ENCODE measurements around the gene CNTNAP5. TPM values are rescaled to one million over a fixed set of nuclear protein-coding genes. Genes with fewer than 3 reads are reported as not detected.
A peak's percentile ranks its signal among the peaks of the same experiment; 100 is the strongest.

The CNTNAP5 gene
- not detected in 2 replicates for total RNA-seq (2011; cell fraction: chromatin; rRNA removed; ENCODE audit: low replicate concordance)
- not detected in 2 replicates for total RNA-seq (2011; cell fraction: nucleolus; rRNA removed)
- not detected in 2 replicates for total RNA-seq (2011; cell fraction: nucleoplasm; rRNA removed)
- total RNA-seq (2014; rRNA removed) = not detected in 2 replicates
- not detected in 2 replicates for total RNA-seq (2014; rRNA removed; fragmentation: Illumina TruSeq; extraction: Trizol)
- total RNA-seq (2015; rRNA removed; fragmentation: Illumina TruSeq; extraction: Trizol) = not detected in 2 replicates
- not detected in 2 replicates for total RNA-seq (2021)
- polyA plus RNA-seq (2011; rRNA removed) = not detected in 2 replicates
- not detected in 2 replicates for polyA plus RNA-seq (2011; cell fraction: cytosol; rRNA removed)
- not detected in 2 replicates for polyA plus RNA-seq (2011; cell fraction: nucleus; rRNA removed)
- polyA plus RNA-seq (2012) = not detected in 2 replicates
- not detected in 2 replicates for polyA plus RNA-seq (2014; fragmentation: Illumina TruSeq; extraction: Trizol)
- not detected for polyA plus RNA-seq (2014; fragmentation: Nextera tagmentation; extraction: Ambion mirVana)
- not detected in 2 replicates for polyA plus RNA-seq (2014; rRNA removed)
- not detected in 2 replicates for polyA minus RNA-seq (2011; rRNA and poly(A)+ RNA removed)
- polyA minus RNA-seq (2011; cell fraction: cytosol; rRNA and poly(A)+ RNA removed) = not detected in 2 replicates
- not detected in 2 replicates for polyA minus RNA-seq (2011; cell fraction: nucleus; rRNA and poly(A)+ RNA removed)
- percentile 1 among the genes with signal in this experiment for Bru-seq, nascent RNA
- percentile 1 among the genes with signal in this experiment for BruChase-seq, experiment 1, labeled RNA remaining after a 2-hour chase
- percentile 0 among the genes with signal in this experiment for BruChase-seq, experiment 2, labeled RNA remaining after a 6-hour chase
- long read RNA-seq, experiment 1 = 0 reads
- long read RNA-seq, experiment 2 = 0 reads
- long read RNA-seq, experiment 3 = 0 reads

- 10% methylated on average over 12 of the region's 37 CpGs for WGBS (ENCODE audit: insufficient coverage, low coverage, missing lambda C conversion rate)
- ChIA-PET POLR2A (no interaction called here), CTCF (ENCODE audit: low intra/inter-chr PET ratio) (no interaction called here)
- no peaks in the 10 kb centered on the region for H3K27me3 ChIP-seq (ENCODE audit: control insufficient read depth in 2 of 2, insufficient read depth in 2 of 2, low read length in 2 of 2)
- TF ChIP-seq EHMT2 (IDR thresholded peaks at IDR 0.05) = peak; percentile 85
- no peak for TF ChIP-seq SMC3 (conservative IDR thresholded peaks at IDR 0.05; ENCODE audit: insufficient read depth, low read depth, low read length)
- TF ChIP-seq, protein P1, sequence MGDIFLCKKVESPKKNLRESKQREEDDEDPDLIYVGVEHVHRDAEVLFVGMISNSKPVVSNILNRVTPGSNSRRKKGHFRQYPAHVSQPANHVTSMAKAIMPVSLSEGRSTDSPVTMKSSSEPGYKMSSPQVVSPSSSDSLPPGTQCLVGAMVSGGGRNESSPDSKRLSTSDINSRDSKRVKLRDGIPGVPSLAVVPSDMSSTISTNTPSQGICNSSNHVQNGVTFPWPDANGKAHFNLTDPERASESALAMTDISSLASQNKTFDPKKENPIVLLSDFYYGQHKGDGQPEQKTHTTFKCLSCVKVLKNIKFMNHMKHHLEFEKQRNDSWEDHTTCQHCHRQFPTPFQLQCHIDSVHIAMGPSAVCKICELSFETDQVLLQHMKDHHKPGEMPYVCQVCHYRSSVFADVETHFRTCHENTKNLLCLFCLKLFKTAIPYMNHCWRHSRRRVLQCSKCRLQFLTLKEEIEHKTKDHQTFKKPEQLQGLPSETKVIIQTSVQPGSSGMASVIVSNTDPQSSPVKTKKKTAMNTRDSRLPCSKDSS (IDR thresholded peaks at IDR 0.05; ENCODE audit: low read depth, partially characterized antibody) = no peak
- TF ChIP-seq MIER1 (IDR thresholded peaks at IDR 0.05; ENCODE audit: low read depth) = 0 out of 2 replicates have a peak, but pooled peaks have one; percentile 65
- peak; percentile 95 for TF ChIP-seq REST (IDR thresholded peaks at IDR 0.05; ENCODE audit: borderline replicate concordance)
- peak; percentile 92 for TF ChIP-seq REST (CRISPR knock-in tag; IDR thresholded peaks at IDR 0.05; ENCODE audit: low read depth)
- no peak for TF ChIP-seq XRCC5 (IDR thresholded peaks at IDR 0.05; ENCODE audit: low read depth, low read length)
- TF ChIP-seq TGIF2 (CRISPR knock-in tag; IDR thresholded peaks at IDR 0.05) = no peak
- no peak within 1 kb of the TSS for H3K9ac ChIP-seq (ENCODE audit: insufficient read depth in 1 of 2, low read depth in 2 of 2, low read length in 2 of 2)
- no peaks in the 10 kb centered on the region for H3K9me3 ChIP-seq (replicated peaks; ENCODE audit: control insufficient read depth, insufficient read depth, low read depth, low read length)
- no peaks in the 10 kb centered on the region for H3K4me1 ChIP-seq (replicated peaks in 1 of 2; ENCODE audit: control insufficient read depth in 2 of 2, insufficient read depth in 2 of 2, low read length in 2 of 2)
- DNase-seq (ENCODE audit: extremely low read depth in 1 of 4, low spot score in 3 of 4) = peak; percentile 21 to 52 (median 40)
- H3K4me3 ChIP-seq = no peak within 1 kb of the TSS
- in situ Hi-C loops (cut with MboI) = no loop called here
- no peak for FAIRE-seq
- intact Hi-C loops (cut with micrococcal nuclease) = no loop called here
- peak; percentile 68 for ATAC-seq
- H4K20me1 ChIP-seq (replicated peaks; ENCODE audit: control insufficient read depth, insufficient read depth, low read length) = no peaks in the 10 kb centered on the region
- H3K36me3 ChIP-seq (ENCODE audit: control insufficient read depth, insufficient read depth, low read length) = no peaks in the 10 kb centered on the region
- H3K27ac ChIP-seq (ENCODE audit: extremely low read depth, low read depth, low read length) = no peak within 1 kb of the TSS
- H3K4me2 ChIP-seq (ENCODE audit: insufficient read depth, low read length) = no peak within 1 kb of the TSS
- H3K9me1 ChIP-seq (ENCODE audit: control insufficient read depth, insufficient read depth, low read length) = no peaks in the 10 kb centered on the region
- no peaks in the 10 kb centered on the region for H3K79me2 ChIP-seq (ENCODE audit: control insufficient read depth, insufficient read depth, low read length)
- no peak within 1 kb of the TSS for H2AFZ ChIP-seq (ENCODE audit: low read depth, low read length)
- BruUV-seq (replicated peaks) = no TSS peak
Measured at GRCh38 chr2:124025171-124025580, at the start of gene CNTNAP5. Gene CNTNAP5 (plus strand): TSS chr2:124025287. CDS start chr2:124025651, 364 bp downstream.

Measured in K562 (cell line).